Keratinocyte (primary cell): ENCODE results near the gene USP13. TPM values are rescaled to one million over a fixed set of nuclear protein-coding genes. Genes with fewer than 3 reads are reported as not detected.

Experiments used
- DNase-seq: peaks from one replicate; pipeline ENCODE4 v3.0.0-alpha.2; 2011; ENCODE audit warnings: low read depth, missing footprints, low spot score
- FAIRE-seq: peaks from 2 replicates; lab custom pipeline; 2011; peaks lifted over from hg19 to GRCh38; lab: Jason Lieb, UNC
- H2AFZ ChIP-seq: 2 replicates; pipeline ENCODE4 v1.6.0; 2012; ENCODE audit warnings: low read length, control low read depth, inconsistent platforms; ENCODE audit not compliant: control insufficient read depth
- H3K27ac ChIP-seq: 2 replicates; pipeline ENCODE4 v1.5.1; 2011; ENCODE audit warnings: low read length; ENCODE audit not compliant: control insufficient read depth, insufficient read depth
- H3K27me3 ChIP-seq: 3 replicates; pipeline ENCODE4 v1.6.0; 2011; ENCODE audit warnings: low read length; ENCODE audit not compliant: control insufficient read depth, insufficient read depth; ENCODE audit errors: extremely low read depth
- H3K36me3 ChIP-seq, 2 experiments: 2 replicates in 1 of 2; 3 replicates in 1 of 2; pipeline ENCODE4 v1.5.1; 2011; ENCODE audit warnings: low read length in 2 of 2, mild to moderate bottlenecking in 1 of 2; ENCODE audit not compliant: control insufficient read depth in 2 of 2, insufficient read depth in 2 of 2; ENCODE audit errors: extremely low read depth in 1 of 2
- H3K4me1 ChIP-seq: 3 replicates; pipeline ENCODE4 v1.5.1; 2011; ENCODE audit warnings: low read length; ENCODE audit not compliant: control insufficient read depth, insufficient read depth; ENCODE audit errors: extremely low read depth
- H3K4me2 ChIP-seq: 3 replicates; pipeline ENCODE4 v1.6.0; 2011; ENCODE audit warnings: low read depth, low read length; ENCODE audit not compliant: control insufficient read depth, insufficient read depth; ENCODE audit errors: extremely low read depth
- H3K4me3 ChIP-seq, 3 experiments: fragments of 200-600 bp in 1 of 3; sonication (generic) in 1 of 3; 2 replicates in 2 of 3; 3 replicates in 1 of 3; pipeline ENCODE4 v1.5.1; 2011 to 2016; ENCODE audit warnings: low read length in 3 of 3, mild to moderate bottlenecking in 3 of 3, control low read depth in 2 of 3, inconsistent platforms in 1 of 3, low read depth in 1 of 3, mixed read lengths in 1 of 3, mixed run types in 1 of 3, moderate library complexity in 1 of 3; ENCODE audit not compliant: control insufficient read depth in 2 of 3, insufficient read depth in 2 of 3; ENCODE audit errors: extremely low read depth in 1 of 3
- H3K79me2 ChIP-seq: 2 replicates; pipeline ENCODE4 v1.6.0; 2012; ENCODE audit warnings: low read length; ENCODE audit not compliant: control insufficient read depth, insufficient read depth
- H3K9ac ChIP-seq: 3 replicates; pipeline ENCODE4 v1.6.0; 2011; ENCODE audit warnings: low read length; ENCODE audit not compliant: control insufficient read depth, insufficient read depth; ENCODE audit errors: extremely low read depth
- H3K9me1 ChIP-seq: 3 replicates; pipeline ENCODE4 v1.6.0; 2011; ENCODE audit warnings: low read length; ENCODE audit not compliant: control insufficient read depth, insufficient read depth; ENCODE audit errors: extremely low read depth
- H3K9me3 ChIP-seq: 2 replicates; pipeline ENCODE4 v1.5.1; 2012; ENCODE audit warnings: low read depth, low read length; ENCODE audit not compliant: control insufficient read depth
- H4K20me1 ChIP-seq: 3 replicates; pipeline ENCODE4 v1.6.0; 2011; ENCODE audit warnings: low read length; ENCODE audit not compliant: control insufficient read depth, insufficient read depth; ENCODE audit errors: extremely low read depth
- CTCF ChIP-seq, 3 experiments: IDR thresholded peaks in 1 of 3; conservative IDR thresholded peaks in 1 of 3; optimal IDR thresholded peaks in 1 of 3; 2 replicates in 2 of 3; 3 replicates in 1 of 3; pipeline versions ENCODE3 to v1.5.1; 2011; ENCODE audit warnings: low read length in 3 of 3, mild to moderate bottlenecking in 3 of 3, moderate library complexity in 2 of 3, control low read depth in 1 of 3, inconsistent platforms in 1 of 3; ENCODE audit not compliant: insufficient read depth in 2 of 3; ENCODE audit errors: extremely low read depth in 1 of 3
- EZH2 ChIP-seq: IDR thresholded peaks from one replicate; pipeline ENCODE4 v1.6.1; 2012; ENCODE audit warnings: inconsistent platforms, mild to moderate bottlenecking, low read length, moderate library complexity
- dilution Hi-C: fragments of 300-500 bp; cut with MboI; formaldehyde crosslinking; loops from one replicate; pipeline ENCODE4 v1.7.0; 2020; ENCODE audit warnings: low sequenced_read_pairs; ENCODE audit not compliant: extremely low pct_ligation_motif_present
- polyA plus RNA-seq, 5 experiments: library from polyadenylated mRNA; depleted of rRNA in 3 of 5; stranded (reverse) in 3 of 5; stranded (forward) in 1 of 5; unstranded in 1 of 5; fragments of >200 nt; gene quantifications; 1 replicate in 1 of 5; 2 replicates in 3 of 5; 3 replicates in 1 of 5; pipeline versions ENCODE4 v1.2.1 to v1.2.3, GENCODE V29; 2011 to 2012; ENCODE audit warnings: missing spikeins in 2 of 5, low read depth in 1 of 5, low replicate concordance in 1 of 5

USP13 gene
- polyA plus RNA-seq, 1 donor (not counting 4 experiments of a cell fraction or from before 2014, with no cell fraction given): 3.3 TPM

- Histone ChIP-seq H3K27me3 (no peaks in the 10 kb centered on the region), H3K27ac (no peak overlapping the region), H3K4me3 (no peak overlapping the region), H4K20me1 (no peaks in the 10 kb centered on the region), H3K36me3 (no peaks in the 10 kb centered on the region), H3K4me1 (no peaks in the 10 kb centered on the region), H3K9me1 (no peaks in the 10 kb centered on the region), H3K9me3 (no peaks in the 10 kb centered on the region), H3K79me2 (no peaks in the 10 kb centered on the region), H2AFZ (no peak overlapping the region), H3K9ac (no peak overlapping the region), H3K4me2 (no peak overlapping the region)
- FAIRE-seq: no peak
- TF ChIP-seq CTCF (optimal IDR thresholded peaks at IDR 0.05 in 1 of 3, IDR thresholded peaks at IDR 0.05 in 1 of 3, conservative IDR thresholded peaks at IDR 0.05 in 1 of 3; ENCODE audit: extremely low read depth in 1 of 3, insufficient read depth in 2 of 3, low read length in 3 of 3) (no peak), EZH2 (no peak)
- dilution Hi-C loops: no loop called here
- DNase-seq: no peak
Observed at GRCh38 chr3:179646177-179646576, 6.7 kb upstream of the USP13 start.

- Histone ChIP-seq H4K20me1 (no peaks in the 10 kb centered on the region), H3K79me2 (peaks cover 13% of the 10 kb centered on the region), H3K4me2 (peak overlapping the region; percentile 75), H2AFZ (peak overlapping the region; percentile 68), H3K9me3 (no peaks in the 10 kb centered on the region), H3K36me3 (no peaks in the 10 kb centered on the region), H3K9ac (peak overlapping the region; percentile 81), H3K9me1 (no peaks in the 10 kb centered on the region), H3K27me3 (no peaks in the 10 kb centered on the region), H3K4me3 (peak overlapping the region; percentile 64 to 80 (median 76)), H3K27ac (no peak overlapping the region), H3K4me1 (peaks cover 11% of the 10 kb centered on the region)
- dilution Hi-C loops: no loop called here
- TF ChIP-seq CTCF (optimal IDR thresholded peaks at IDR 0.05 in 1 of 3, IDR thresholded peaks at IDR 0.05 in 1 of 3, conservative IDR thresholded peaks at IDR 0.05 in 1 of 3; ENCODE audit: extremely low read depth in 1 of 3, insufficient read depth in 2 of 3, low read length in 3 of 3) (no peak), EZH2 (no peak)
- DNase-seq (no peak), FAIRE-seq (no peak)
Observed at GRCh38 chr3:179651687-179652446, 973 bp upstream of the USP13 start.
